Esophagus muscularis mucosa (tissue), 3 donors: ENCODE data around the gene BPNT1.

Source experiments
- CTCF ChIP-seq, 3 experiments: fragments of 200-600 bp in 2 of 3; fragments of 450-650 bp in 1 of 3; sonication (generic) in 2 of 3; IDR thresholded peaks; one replicate each; pipeline ENCODE4 v1.5.1; 2017 to 2019; ENCODE audit warnings: antibody characterized with exemption in 3 of 3, mild to moderate bottlenecking in 2 of 3, moderate library complexity in 1 of 3
- EP300 ChIP-seq: sonication (generic); formaldehyde crosslinking; IDR thresholded peaks from one replicate; pipeline ENCODE4 v1.6.1; 2017; ENCODE audit warnings: antibody characterized with exemption

- TF ChIP-seq CTCF (IDR thresholded peaks at IDR 0.05) (no peak), EP300 (no peak)
These were observed 11.7 kb downstream of the BPNT1 start for GRCh38 chr1:220077887-220078286.
